GM19463 (cell line): Measurements from ENCODE around the gene KLHL29.

Experiments
- ATAC-seq: cut with Tn5 transposase; IDR thresholded peaks from one replicate; pipeline ENCODE4 v1.9.1; 2021; ENCODE audit warnings: mild to moderate bottlenecking, moderate library complexity; ENCODE audit not compliant: unreplicated experiment

Gene KLHL29

GRCh38 chr2:23687214-23687613 lies 302.2 kb downstream of the KLHL29 start:
- no peak for ATAC-seq

GRCh38 chr2:23687713-23688112 lies 302.7 kb downstream of the KLHL29 start:
- no peak for ATAC-seq

- no peak for ATAC-seq
These were observed 303.6 kb downstream of the KLHL29 start for GRCh38 chr2:23688486-23689130.

GRCh38 chr2:23689131-23689700 lies 304.2 kb downstream of the KLHL29 start:
- ATAC-seq: no peak

- no peak for ATAC-seq
These were observed 304.9 kb downstream of the KLHL29 start for GRCh38 chr2:23689891-23690290.

- no peak for ATAC-seq
These were observed 305.6 kb downstream of the KLHL29 start for GRCh38 chr2:23690421-23691105.

- no peak for ATAC-seq
These were observed 306.1 kb downstream of the KLHL29 start for GRCh38 chr2:23691106-23691470.

- no peak for ATAC-seq
These were observed 306.6 kb downstream of the KLHL29 start for GRCh38 chr2:23691565-23691964.

GRCh38 chr2:23692263-23692662 lies 307.3 kb downstream of the KLHL29 start:
- no peak for ATAC-seq

GRCh38 chr2:23692851-23693605 lies 308.0 kb downstream of the KLHL29 start:
- no peak for ATAC-seq

GRCh38 chr2:23693606-23693951 lies 308.6 kb downstream of the KLHL29 start:
- no peak for ATAC-seq

GRCh38 chr2:23694058-23695045 lies 309.4 kb downstream of the KLHL29 start:
- no peak for ATAC-seq

GRCh38 chr2:23695214-23695889 lies 310.4 kb downstream of the KLHL29 start:
- no peak for ATAC-seq

- no peak for ATAC-seq
These were observed 311.1 kb downstream of the KLHL29 start for GRCh38 chr2:23695890-23696751.

GRCh38 chr2:23696752-23697045 lies 311.7 kb downstream of the KLHL29 start:
- ATAC-seq: no peak

- no peak for ATAC-seq
These were observed 312.5 kb downstream of the KLHL29 start for GRCh38 chr2:23697256-23698075.

GRCh38 chr2:23698116-23698693 lies 313.2 kb downstream of the KLHL29 start:
- ATAC-seq: no peak
